Activated naive CD4-positive, alpha-beta T cell treated with anti-CD3 and anti-CD28 coated beads, Interleukin-2, amount 50 U/mL, for 72 hours (primary cell): ENCODE results near the gene SWAP70. TPM values are rescaled to one million over a fixed set of nuclear protein-coding genes. Genes with fewer than 3 reads are reported as not detected.

Experiments
- ATAC-seq, 2 donors: fragments of 150-1000 bp; cut with Tn5 transposase; 2 replicates each; pipeline ENCODE4 v1.10.0; 2021; ENCODE audit warnings: mild to moderate bottlenecking in 2 of 2, moderate library complexity in 2 of 2
- DNase-seq, 2 donors: peaks; one replicate each; pipeline ENCODE4 v3.0.0; 2021 to 2022; ENCODE audit warnings: low spot score in 2 of 2
- H3K27ac Mint-ChIP-seq, 2 donors: one replicate each; pipeline ENCODE4 v1.8.0; 2022; ENCODE audit warnings: mild to moderate bottlenecking in 2 of 2, mixed read lengths in 2 of 2
- H3K36me3 Mint-ChIP-seq, 2 donors: one replicate each; pipeline ENCODE4 v1.8.0; 2022; ENCODE audit warnings: mixed read lengths in 2 of 2
- H3K9me3 Mint-ChIP-seq, 2 donors: one replicate each; pipeline ENCODE4 v1.8.0; 2022; ENCODE audit warnings: mixed read lengths in 2 of 2
- total RNA-seq, 2 donors: library from RNA; stranded (reverse); gene quantifications; one replicate each; pipeline ENCODE4 v1.2.3, GENCODE V29; 2022

The SWAP70 gene
- total RNA-seq, 2 donors from 2014 or later: 4.1 to 9.2 TPM

- Mint-ChIP-seq H3K9me3 (no peaks in the 10 kb centered on the region), H3K36me3 (no peaks in the 10 kb centered on the region), H3K27ac (no peak overlapping the region)
- no peak for ATAC-seq
- no peak for DNase-seq
Observed at GRCh38 chr11:9789910-9790309, 126.0 kb downstream of the SWAP70 start.

- ATAC-seq: no peak
- H3K36me3 Mint-ChIP-seq: no peaks in the 10 kb centered on the region
- DNase-seq: no peak
- no peaks in the 10 kb centered on the region for H3K9me3 Mint-ChIP-seq
- no peak overlapping the region for H3K27ac Mint-ChIP-seq
Observed at GRCh38 chr11:9790703-9791102, 126.8 kb downstream of the SWAP70 start.

- H3K36me3 Mint-ChIP-seq: no peaks in the 10 kb centered on the region
- H3K9me3 Mint-ChIP-seq: no peaks in the 10 kb centered on the region
- no peak overlapping the region for H3K27ac Mint-ChIP-seq
- ATAC-seq: no peak
- no peak for DNase-seq
Observed at GRCh38 chr11:9796266-9796665, 132.4 kb downstream of the SWAP70 start.

GRCh38 chr11:9796854-9797253 lies 133.0 kb downstream of the SWAP70 start:
- no peak overlapping the region for H3K27ac Mint-ChIP-seq
- no peaks in the 10 kb centered on the region for H3K9me3 Mint-ChIP-seq
- ATAC-seq (no peak), DNase-seq (no peak)
- H3K36me3 Mint-ChIP-seq: no peaks in the 10 kb centered on the region

GRCh38 chr11:9797300-9797699 lies 133.4 kb downstream of the SWAP70 start:
- Mint-ChIP-seq H3K36me3 (no peaks in the 10 kb centered on the region), H3K27ac (no peak overlapping the region), H3K9me3 (no peaks in the 10 kb centered on the region)
- ATAC-seq (no peak), DNase-seq (no peak)

- Mint-ChIP-seq H3K36me3 (no peaks in the 10 kb centered on the region), H3K27ac (no peak overlapping the region), H3K9me3 (no peaks in the 10 kb centered on the region)
- DNase-seq (no peak), ATAC-seq (no peak)
Observed at GRCh38 chr11:9799886-9800285, 136.0 kb downstream of the SWAP70 start.

- DNase-seq (no peak), ATAC-seq (no peak)
- no peaks in the 10 kb centered on the region for H3K9me3 Mint-ChIP-seq
- H3K27ac Mint-ChIP-seq: no peak overlapping the region
- peaks cover 0 to 13% of the 10 kb centered on the region in 2 donors for H3K36me3 Mint-ChIP-seq
Observed at GRCh38 chr11:9802291-9802861, 138.5 kb downstream of the SWAP70 start.

Other genes with a start within 250 kb of the SWAP70 start
- gene ZNF143, start 203.1 kb upstream of the SWAP70 start, total RNA-seq: 10 to 100 TPM; 25.4 to 80.9 TPM
- 10 to 100 TPM; 39.8 to 52.3 TPM for gene WEE1, start 90.4 kb upstream of the SWAP70 start, total RNA-seq